Endodermal cell (in vitro differentiated cells): ENCODE data around the gene HAPLN2. TPM values are rescaled to one million over a fixed set of nuclear protein-coding genes. Genes with fewer than 3 reads are reported as not detected.

Source experiments
- DNase-seq: peaks from one replicate; pipeline ENCODE4 v3.0.0-alpha.2; 2017
- H3K27ac ChIP-seq: 2 replicates; pipeline ENCODE4 v1.5.1; 2013; ENCODE audit warnings: mild to moderate bottlenecking, low read depth, low read length, moderate library complexity
- H3K27me3 ChIP-seq: 2 replicates; pipeline ENCODE4 v1.6.1; 2013; ENCODE audit warnings: mild to moderate bottlenecking, low read length, moderate library complexity; ENCODE audit not compliant: insufficient read depth, control insufficient read depth, poor library complexity, severe bottlenecking
- H3K36me3 ChIP-seq: 2 replicates; pipeline ENCODE4 v1.7.0; 2013; ENCODE audit warnings: mild to moderate bottlenecking, low read length, moderate library complexity; ENCODE audit not compliant: control insufficient read depth, insufficient read depth
- H3K4me1 ChIP-seq: one replicate; pipeline ENCODE4 v1.7.0; 2013; ENCODE audit warnings: low read length; ENCODE audit not compliant: control insufficient read depth, insufficient read depth
- H3K4me3 ChIP-seq: 2 replicates; pipeline ENCODE4 v1.5.1; 2013; ENCODE audit warnings: mild to moderate bottlenecking, low read length, moderate library complexity
- H3K9ac ChIP-seq: 2 replicates; pipeline ENCODE4 v1.6.1; 2013; ENCODE audit warnings: mild to moderate bottlenecking, low read length, moderate library complexity; ENCODE audit not compliant: poor library complexity, severe bottlenecking; ENCODE audit errors: extremely low read depth
- H3K9me3 ChIP-seq: 2 replicates; pipeline ENCODE4 v1.6.1; 2013; ENCODE audit warnings: mild to moderate bottlenecking, low read length, moderate library complexity; ENCODE audit not compliant: control insufficient read depth
- H3K27ac Mint-ChIP-seq: 2 replicates; pipeline ENCODE4 v1.8.0; 2020; ENCODE audit warnings: mixed read lengths
- H3K27me3 Mint-ChIP-seq: 2 replicates; pipeline ENCODE4 v1.8.0; 2021; ENCODE audit warnings: mild to moderate bottlenecking, mixed read lengths; ENCODE audit not compliant: insufficient read depth
- H3K36me3 Mint-ChIP-seq: 2 replicates; pipeline ENCODE4 v1.8.0; 2020; ENCODE audit warnings: low read depth, mixed read lengths
- H3K4me1 Mint-ChIP-seq: 2 replicates; pipeline ENCODE4 v1.8.0; 2020; ENCODE audit warnings: mixed read lengths
- H3K4me3 Mint-ChIP-seq: 2 replicates; pipeline ENCODE4 v1.8.0; 2020; ENCODE audit warnings: mild to moderate bottlenecking, moderate library complexity, mixed read lengths
- H3K9me3 Mint-ChIP-seq: 2 replicates; pipeline ENCODE4 v1.8.0; 2020; ENCODE audit warnings: mild to moderate bottlenecking, mixed read lengths
- WGBS, 2 experiments: methylation state at CpG; one replicate each; pipeline versions ENCODE4 v1.1.5 to v1.1.7; 2013; ENCODE audit warnings: missing lambda C conversion rate in 2 of 2, mixed read lengths in 1 of 2; ENCODE audit not compliant: insufficient coverage in 1 of 2, insufficient read length in 1 of 2; 5-methylcytosine and 5-hydroxymethylcytosine counted together
- total RNA-seq, 2 donors: library from RNA; stranded (reverse); fragmentation: NEBNext Ultra II Directional in 1 of 2; extraction: Animal tissue kit (Norgen Biotek cat#: 25700) in 1 of 2; gene quantifications; 2 replicates in 1 of 2; 3 replicates in 1 of 2; pipeline ENCODE4 v1.2.1, GENCODE V29; 2021
- TF ChIP-seq, protein P1 (sequence below): fragments of 200-600 bp; sonication (generic); conservative IDR thresholded peaks from 2 replicates; pipeline ENCODE4 v1.5.0; 2021; ENCODE audit warnings: antibody characterized with exemption, mild to moderate bottlenecking

The HAPLN2 gene
- total RNA-seq, 2 donors from 2014 or later = 0.42 to 2.8 TPM

DNA sequence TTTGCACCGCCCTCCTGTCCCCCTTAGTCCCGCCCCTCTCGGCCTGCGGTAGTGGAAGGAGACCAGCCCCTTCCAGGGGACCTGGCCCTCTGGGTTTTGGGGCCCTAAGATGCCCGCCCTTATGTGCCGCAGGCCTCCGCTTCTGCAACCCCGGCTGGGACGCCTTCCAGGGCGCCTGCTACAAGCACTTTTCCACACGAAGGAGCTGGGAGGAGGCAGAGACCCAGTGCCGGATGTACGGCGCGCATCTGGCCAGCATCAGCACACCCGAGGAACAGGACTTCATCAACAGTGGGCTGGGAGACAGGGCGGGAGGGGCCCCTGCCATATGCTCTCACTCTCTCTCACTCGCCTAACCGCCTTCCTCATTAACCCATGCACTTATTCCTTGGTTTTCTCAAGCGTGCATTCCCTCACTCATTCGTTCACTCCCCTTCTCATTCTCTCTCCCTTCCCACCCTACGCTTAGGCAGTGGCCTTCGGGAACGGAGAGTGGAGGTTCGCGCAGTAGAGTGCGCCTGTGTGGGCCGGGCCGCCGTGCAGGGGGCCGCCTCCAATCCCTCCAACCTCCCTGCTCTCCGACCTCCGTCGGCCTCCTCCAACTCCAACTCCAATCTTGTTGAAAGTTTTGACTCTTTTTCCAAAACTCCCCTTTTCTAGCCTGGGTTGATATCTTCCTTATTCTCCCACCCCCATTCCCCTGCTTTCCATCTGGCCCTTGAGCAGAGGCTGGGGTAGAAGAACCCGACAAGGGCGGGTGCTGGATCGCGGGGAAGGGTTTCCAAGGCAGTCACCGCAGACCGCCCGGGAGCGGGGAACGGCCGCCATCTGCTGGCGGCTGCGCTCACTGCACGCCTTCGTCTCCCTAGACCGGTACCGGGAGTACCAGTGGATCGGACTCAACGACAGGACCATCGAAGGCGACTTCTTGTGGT, 37.9 kb downstream of the HAPLN2 start:
- Mint-ChIP-seq H3K9me3 (no peaks in the 10 kb centered on the region), H3K27me3 (peaks cover 77% of the 10 kb centered on the region), H3K36me3 (no peaks in the 10 kb centered on the region), H3K4me3 (peak overlapping the region; percentile 42), H3K4me1 (peaks cover 29% of the 10 kb centered on the region), H3K27ac (no peak overlapping the region)
- Histone ChIP-seq H3K9ac (no peak overlapping the region), H3K4me1 (peaks cover 10% of the 10 kb centered on the region), H3K4me3 (peak overlapping the region; percentile 62), H3K27ac (no peak overlapping the region), H3K9me3 (no peaks in the 10 kb centered on the region), H3K36me3 (no peaks in the 10 kb centered on the region), H3K27me3 (peaks cover 74% of the 10 kb centered on the region)
- DNase-seq = peak; percentile 93
- WGBS, 2 experiments = 15% methylated on average over 42 to 54 of the region's 54 CpGs
- TF ChIP-seq, protein P1, sequence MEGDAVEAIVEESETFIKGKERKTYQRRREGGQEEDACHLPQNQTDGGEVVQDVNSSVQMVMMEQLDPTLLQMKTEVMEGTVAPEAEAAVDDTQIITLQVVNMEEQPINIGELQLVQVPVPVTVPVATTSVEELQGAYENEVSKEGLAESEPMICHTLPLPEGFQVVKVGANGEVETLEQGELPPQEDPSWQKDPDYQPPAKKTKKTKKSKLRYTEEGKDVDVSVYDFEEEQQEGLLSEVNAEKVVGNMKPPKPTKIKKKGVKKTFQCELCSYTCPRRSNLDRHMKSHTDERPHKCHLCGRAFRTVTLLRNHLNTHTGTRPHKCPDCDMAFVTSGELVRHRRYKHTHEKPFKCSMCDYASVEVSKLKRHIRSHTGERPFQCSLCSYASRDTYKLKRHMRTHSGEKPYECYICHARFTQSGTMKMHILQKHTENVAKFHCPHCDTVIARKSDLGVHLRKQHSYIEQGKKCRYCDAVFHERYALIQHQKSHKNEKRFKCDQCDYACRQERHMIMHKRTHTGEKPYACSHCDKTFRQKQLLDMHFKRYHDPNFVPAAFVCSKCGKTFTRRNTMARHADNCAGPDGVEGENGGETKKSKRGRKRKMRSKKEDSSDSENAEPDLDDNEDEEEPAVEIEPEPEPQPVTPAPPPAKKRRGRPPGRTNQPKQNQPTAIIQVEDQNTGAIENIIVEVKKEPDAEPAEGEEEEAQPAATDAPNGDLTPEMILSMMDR = peak; percentile 99

DNA sequence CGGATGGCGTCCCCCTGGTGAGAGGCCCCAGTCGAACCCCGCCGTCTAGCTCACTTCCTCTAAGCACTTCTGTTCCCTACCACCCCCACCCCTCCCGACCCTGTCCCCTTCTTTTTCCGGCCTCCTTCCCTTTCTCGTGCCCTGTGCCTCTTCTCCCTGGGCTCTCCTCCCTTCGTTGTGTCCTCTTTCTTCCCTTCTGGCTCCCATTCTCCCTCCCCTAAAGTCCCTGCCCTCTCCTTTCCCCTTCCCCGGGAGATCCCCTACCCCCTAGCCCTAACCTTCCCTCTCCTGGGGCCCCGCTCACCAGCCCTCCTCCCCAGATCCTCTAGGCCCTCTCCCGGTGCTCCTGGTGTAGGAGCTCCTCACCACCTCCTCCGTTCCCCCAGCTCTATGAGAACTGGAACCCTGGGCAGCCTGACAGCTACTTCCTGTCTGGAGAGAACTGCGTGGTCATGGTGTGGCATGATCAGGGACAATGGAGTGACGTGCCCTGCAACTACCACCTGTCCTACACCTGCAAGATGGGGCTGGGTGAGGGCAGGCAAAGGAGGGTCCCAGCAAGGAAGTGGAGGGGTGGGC, 38.6 kb downstream of the HAPLN2 start:
- DNase-seq = peak; percentile 59
- Mint-ChIP-seq H3K4me1 (peaks cover 36% of the 10 kb centered on the region), H3K9me3 (no peaks in the 10 kb centered on the region), H3K36me3 (no peaks in the 10 kb centered on the region), H3K27ac (no peak overlapping the region), H3K4me3 (peak overlapping the region; percentile 42), H3K27me3 (peaks cover 69% of the 10 kb centered on the region)
- Histone ChIP-seq H3K27ac (no peak overlapping the region), H3K9ac (no peak overlapping the region), H3K4me1 (peaks cover 11% of the 10 kb centered on the region), H3K9me3 (no peaks in the 10 kb centered on the region), H3K27me3 (peaks cover 69% of the 10 kb centered on the region), H3K36me3 (no peaks in the 10 kb centered on the region), H3K4me3 (no peak overlapping the region)
- WGBS, 2 experiments = 29 to 40% methylated on average over 10 to 15 of the region's 15 CpGs
- TF ChIP-seq, protein P1 = no peak

DNA sequence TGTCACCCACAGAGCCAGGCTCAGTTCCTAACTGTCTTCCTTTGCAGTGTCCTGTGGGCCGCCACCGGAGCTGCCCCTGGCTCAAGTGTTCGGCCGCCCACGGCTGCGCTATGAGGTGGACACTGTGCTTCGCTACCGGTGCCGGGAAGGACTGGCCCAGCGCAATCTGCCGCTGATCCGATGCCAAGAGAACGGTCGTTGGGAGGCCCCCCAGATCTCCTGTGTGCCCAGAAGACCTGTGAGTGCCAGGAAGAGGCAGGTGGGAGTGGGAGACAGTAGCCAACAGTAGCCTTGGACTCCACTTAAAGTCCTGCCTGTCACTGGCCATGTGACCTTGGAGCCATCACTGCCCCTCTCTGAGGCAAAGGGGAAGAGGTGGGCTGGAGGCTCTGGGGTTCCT, 39.3 kb downstream of the HAPLN2 start:
- H3K27ac Mint-ChIP-seq = peak overlapping the region; percentile 52
- H3K36me3 Mint-ChIP-seq = no peaks in the 10 kb centered on the region
- H3K4me3 Mint-ChIP-seq = no peak overlapping the region
- peaks cover 42% of the 10 kb centered on the region for H3K4me1 Mint-ChIP-seq
- Histone ChIP-seq H3K27ac (no peak overlapping the region), H3K4me1 (peaks cover 14% of the 10 kb centered on the region), H3K36me3 (no peaks in the 10 kb centered on the region), H3K9ac (no peak overlapping the region), H3K4me3 (no peak overlapping the region), H3K27me3 (peaks cover 62% of the 10 kb centered on the region), H3K9me3 (no peaks in the 10 kb centered on the region)
- DNase-seq = peak; percentile 48
- WGBS, 2 experiments = 92 to 96% methylated on average over 14 of the region's 14 CpGs
- H3K27me3 Mint-ChIP-seq = peaks cover 63% of the 10 kb centered on the region
- H3K9me3 Mint-ChIP-seq = no peaks in the 10 kb centered on the region
- TF ChIP-seq, protein P1 = no peak
